ENCODE data around the gene ICAM5.
"Not testable (repeated sequence)": the region's sequence is repeated elsewhere in the genome, so short reads cannot be mapped to it uniquely, and the experiment has no call there.

Gene ICAM5

GRCh38 chr19:10277795-10278589 lies 11.8 kb upstream of the ICAM5 start:
- no peak overlapping the region for H3K9ac ChIP-seq (ENCODE audit: low read depth, low read length)
- H3K4me1 ChIP-seq (ENCODE audit: control insufficient read depth, insufficient read depth, low read length) = no peaks in the 10 kb centered on the region
- no peaks in the 10 kb centered on the region for H3K27me3 ChIP-seq (ENCODE audit: control insufficient read depth, insufficient read depth, low read length)
- no peaks in the 10 kb centered on the region for H3K36me3 ChIP-seq (ENCODE audit: control insufficient read depth, insufficient read depth, low read length)
- no peak overlapping the region for H3K4me3 ChIP-seq (ENCODE audit: low read depth, low read length)
- no peaks in the 10 kb centered on the region for H3K9me3 ChIP-seq (ENCODE audit: control insufficient read depth, insufficient read depth, low read length)

GRCh38 chr19:10278935-10279334 lies 10.8 kb upstream of the ICAM5 start:
- Histone ChIP-seq H3K9ac (ENCODE audit: low read depth, low read length) (no peak overlapping the region), H3K4me3 (ENCODE audit: low read depth, low read length) (no peak overlapping the region), H3K9me3 (ENCODE audit: control insufficient read depth, insufficient read depth, low read length) (no peaks in the 10 kb centered on the region), H3K36me3 (ENCODE audit: control insufficient read depth, insufficient read depth, low read length) (no peaks in the 10 kb centered on the region), H3K27me3 (ENCODE audit: control insufficient read depth, insufficient read depth, low read length) (no peaks in the 10 kb centered on the region), H3K4me1 (ENCODE audit: control insufficient read depth, insufficient read depth, low read length) (no peaks in the 10 kb centered on the region)

GRCh38 chr19:10279737-10280442 lies 9.9 kb upstream of the ICAM5 start:
- Histone ChIP-seq H3K9me3 (ENCODE audit: control insufficient read depth, insufficient read depth, low read length) (no peaks in the 10 kb centered on the region), H3K9ac (ENCODE audit: low read depth, low read length) (no peak overlapping the region), H3K4me3 (ENCODE audit: low read depth, low read length) (no peak overlapping the region), H3K36me3 (ENCODE audit: control insufficient read depth, insufficient read depth, low read length) (no peaks in the 10 kb centered on the region), H3K4me1 (ENCODE audit: control insufficient read depth, insufficient read depth, low read length) (no peaks in the 10 kb centered on the region), H3K27me3 (ENCODE audit: control insufficient read depth, insufficient read depth, low read length) (no peaks in the 10 kb centered on the region)

- H3K36me3 ChIP-seq (ENCODE audit: control insufficient read depth, insufficient read depth, low read length); H3K9me3 ChIP-seq (ENCODE audit: control insufficient read depth, insufficient read depth, low read length); H3K4me1 ChIP-seq (ENCODE audit: control insufficient read depth, insufficient read depth, low read length); H3K4me3 ChIP-seq (ENCODE audit: low read depth, low read length); H3K9ac ChIP-seq (ENCODE audit: low read depth, low read length): not testable (repeated sequence)
- H3K27me3 ChIP-seq (ENCODE audit: control insufficient read depth, insufficient read depth, low read length) = peaks cover 14% of the 10 kb centered on the region
Measured at GRCh38 chr19:10282043-10282442, 7.7 kb upstream of the ICAM5 start.

GRCh38 chr19:10283301-10284064 lies 6.3 kb upstream of the ICAM5 start:
- peaks cover 2% of the 10 kb centered on the region for H3K4me1 ChIP-seq (ENCODE audit: control insufficient read depth, insufficient read depth, low read length)
- no peak overlapping the region for H3K4me3 ChIP-seq (ENCODE audit: low read depth, low read length)
- H3K9ac ChIP-seq (ENCODE audit: low read depth, low read length) = no peak overlapping the region
- H3K27me3 ChIP-seq (ENCODE audit: control insufficient read depth, insufficient read depth, low read length) = peaks cover 28% of the 10 kb centered on the region
- H3K9me3 ChIP-seq (ENCODE audit: control insufficient read depth, insufficient read depth, low read length) = no peaks in the 10 kb centered on the region
- no peaks in the 10 kb centered on the region for H3K36me3 ChIP-seq (ENCODE audit: control insufficient read depth, insufficient read depth, low read length)

- Histone ChIP-seq H3K9me3 (ENCODE audit: control insufficient read depth, insufficient read depth, low read length) (no peaks in the 10 kb centered on the region), H3K4me3 (ENCODE audit: low read depth, low read length) (no peak overlapping the region), H3K9ac (ENCODE audit: low read depth, low read length) (no peak overlapping the region), H3K36me3 (ENCODE audit: control insufficient read depth, insufficient read depth, low read length) (no peaks in the 10 kb centered on the region), H3K4me1 (ENCODE audit: control insufficient read depth, insufficient read depth, low read length) (peaks cover 2% of the 10 kb centered on the region), H3K27me3 (ENCODE audit: control insufficient read depth, insufficient read depth, low read length) (peaks cover 36% of the 10 kb centered on the region)
Measured at GRCh38 chr19:10284065-10284959, 5.4 kb upstream of the ICAM5 start.

GRCh38 chr19:10284960-10285278 lies 4.8 kb upstream of the ICAM5 start:
- no peaks in the 10 kb centered on the region for H3K36me3 ChIP-seq (ENCODE audit: control insufficient read depth, insufficient read depth, low read length)
- no peak overlapping the region for H3K4me3 ChIP-seq (ENCODE audit: low read depth, low read length)
- H3K9ac ChIP-seq (ENCODE audit: low read depth, low read length) = no peak overlapping the region
- H3K27me3 ChIP-seq (ENCODE audit: control insufficient read depth, insufficient read depth, low read length) = peaks cover 40% of the 10 kb centered on the region
- H3K9me3 ChIP-seq (ENCODE audit: control insufficient read depth, insufficient read depth, low read length) = no peaks in the 10 kb centered on the region
- peaks cover 2% of the 10 kb centered on the region for H3K4me1 ChIP-seq (ENCODE audit: control insufficient read depth, insufficient read depth, low read length)

GRCh38 chr19:10285393-10285792 lies 4.4 kb upstream of the ICAM5 start:
- H3K9ac ChIP-seq (ENCODE audit: low read depth, low read length) = no peak overlapping the region
- H3K36me3 ChIP-seq (ENCODE audit: control insufficient read depth, insufficient read depth, low read length) = no peaks in the 10 kb centered on the region
- no peaks in the 10 kb centered on the region for H3K9me3 ChIP-seq (ENCODE audit: control insufficient read depth, insufficient read depth, low read length)
- peaks cover 44% of the 10 kb centered on the region for H3K27me3 ChIP-seq (ENCODE audit: control insufficient read depth, insufficient read depth, low read length)
- no peak overlapping the region for H3K4me3 ChIP-seq (ENCODE audit: low read depth, low read length)
- H3K4me1 ChIP-seq (ENCODE audit: control insufficient read depth, insufficient read depth, low read length) = peaks cover 2% of the 10 kb centered on the region

- Histone ChIP-seq H3K9ac (ENCODE audit: low read depth, low read length) (no peak within 1 kb of the TSS), H3K27me3 (ENCODE audit: control insufficient read depth, insufficient read depth, low read length) (peaks cover 61% of the 10 kb centered on the region), H3K36me3 (ENCODE audit: control insufficient read depth, insufficient read depth, low read length) (no peaks in the 10 kb centered on the region), H3K9me3 (ENCODE audit: control insufficient read depth, insufficient read depth, low read length) (no peaks in the 10 kb centered on the region), H3K4me3 (ENCODE audit: low read depth, low read length) (peak within 1 kb of the TSS; percentile 79), H3K4me1 (ENCODE audit: control insufficient read depth, insufficient read depth, low read length) (peaks cover 2% of the 10 kb centered on the region)
Measured at GRCh38 chr19:10286803-10287737, 2.7 kb upstream of the ICAM5 start, which contains the start of gene ICAM4. Gene ICAM4, plus strand, starts transcription at chr19:10286955. Its CDS starts 58 bp downstream, at chr19:10287013.

GRCh38 chr19:10288662-10289166 lies 1.0 kb upstream of the ICAM5 start:
- H3K4me1 ChIP-seq (ENCODE audit: control insufficient read depth, insufficient read depth, low read length) = peaks cover 2% of the 10 kb centered on the region
- peaks cover 76% of the 10 kb centered on the region for H3K27me3 ChIP-seq (ENCODE audit: control insufficient read depth, insufficient read depth, low read length)
- H3K36me3 ChIP-seq (ENCODE audit: control insufficient read depth, insufficient read depth, low read length) = no peaks in the 10 kb centered on the region
- no peak overlapping the region for H3K9ac ChIP-seq (ENCODE audit: low read depth, low read length)
- H3K9me3 ChIP-seq (ENCODE audit: control insufficient read depth, insufficient read depth, low read length) = no peaks in the 10 kb centered on the region
- peak overlapping the region; percentile 79 for H3K4me3 ChIP-seq (ENCODE audit: low read depth, low read length)
